ENCODE data around the gene VWA8.

Gene VWA8

GRCh38 chr13:41603917-41604316 lies 357.0 kb downstream of the VWA8 start:
- H3K4me3 ChIP-seq (ENCODE audit: control insufficient read depth, low read depth, low read length): no peak overlapping the region
- TF ChIP-seq CTCF (IDR thresholded peaks at IDR 0.05; ENCODE audit: control insufficient read depth, insufficient read depth, low read depth, low read length, missing control alignments): no peak
- no peak for DNase-seq (ENCODE audit: low read depth)

GRCh38 chr13:41601718-41602445 lies 359.0 kb downstream of the VWA8 start:
- H3K4me3 ChIP-seq (ENCODE audit: control insufficient read depth, low read depth, low read length): no peak overlapping the region
- no peak for TF ChIP-seq CTCF (IDR thresholded peaks at IDR 0.05; ENCODE audit: control insufficient read depth, insufficient read depth, low read depth, low read length, missing control alignments)
- DNase-seq (ENCODE audit: low read depth): peak; percentile 46

GRCh38 chr13:41599619-41600018 lies 361.3 kb downstream of the VWA8 start:
- DNase-seq (ENCODE audit: low read depth): no peak
- no peak overlapping the region for H3K4me3 ChIP-seq (ENCODE audit: control insufficient read depth, low read depth, low read length)
- TF ChIP-seq CTCF (IDR thresholded peaks at IDR 0.05; ENCODE audit: control insufficient read depth, insufficient read depth, low read depth, low read length, missing control alignments): no peak

- no peak for DNase-seq (ENCODE audit: low read depth)
- TF ChIP-seq CTCF (IDR thresholded peaks at IDR 0.05; ENCODE audit: control insufficient read depth, insufficient read depth, low read depth, low read length, missing control alignments): no peak
These were observed 363.4 kb downstream of the VWA8 start for GRCh38 chr13:41597348-41598041.

GRCh38 chr13:41596190-41596589 lies 364.7 kb downstream of the VWA8 start:
- H3K4me3 ChIP-seq (ENCODE audit: control insufficient read depth, low read depth, low read length): no peak overlapping the region
- DNase-seq (ENCODE audit: low read depth): no peak
- no peak for TF ChIP-seq CTCF (IDR thresholded peaks at IDR 0.05; ENCODE audit: control insufficient read depth, insufficient read depth, low read depth, low read length, missing control alignments)

More at GRCh38 chr13:41597348-41598041, 363.4 kb downstream of the VWA8 start:
- H3K4me3 ChIP-seq (ENCODE audit: control insufficient read depth, low read depth, low read length): no peak overlapping the region

GRCh38 chr13:41595298-41595697 lies 365.6 kb downstream of the VWA8 start:
- H3K4me3 ChIP-seq (ENCODE audit: control insufficient read depth, low read depth, low read length): no peak overlapping the region
- DNase-seq (ENCODE audit: low read depth): no peak
- no peak for TF ChIP-seq CTCF (IDR thresholded peaks at IDR 0.05; ENCODE audit: control insufficient read depth, insufficient read depth, low read depth, low read length, missing control alignments)
